ENCODE data around the gene YY2.
"Not testable (repeated sequence)": the region's sequence is repeated elsewhere in the genome, so short reads cannot be mapped to it uniquely, and the experiment has no call there.

YY2 gene

GRCh38 chrX:21855937-21856415 is at the start of gene YY2:
Gene YY2, plus strand, starts transcription at chrX:21855987. Its CDS starts 498 bp downstream, at chrX:21856485.
- Mint-ChIP-seq H3K4me3 (no peak within 1 kb of the TSS), H3K36me3 (ENCODE audit: low read depth) (peaks cover 46% of the 10 kb centered on the region), H3K4me1 (no peaks in the 10 kb centered on the region), H3K27me3 (ENCODE audit: low read depth, poor library complexity) (no peaks in the 10 kb centered on the region), H3K27ac (no peak within 1 kb of the TSS), H3K9me3 (peaks cover 4% of the 10 kb centered on the region)
- TF ChIP-seq CTCF (IDR thresholded peaks at IDR 0.05), result no peak
- no peak for DNase-seq

GRCh38 chrX:21806691-21807090 is 49.1 kb upstream of the YY2 start:
- no peaks in the 10 kb centered on the region for H3K4me1 Mint-ChIP-seq
- H3K36me3 Mint-ChIP-seq (ENCODE audit: low read depth), result no peaks in the 10 kb centered on the region
- H3K4me3 Mint-ChIP-seq, result no peak overlapping the region
- H3K27me3 Mint-ChIP-seq (ENCODE audit: low read depth, poor library complexity), result peaks cover 6% of the 10 kb centered on the region
- TF ChIP-seq CTCF (IDR thresholded peaks at IDR 0.05), result no peak
- DNase-seq, result no peak
- no peak overlapping the region for H3K27ac Mint-ChIP-seq
- H3K9me3 Mint-ChIP-seq, result peaks cover 5% of the 10 kb centered on the region

- H3K27ac Mint-ChIP-seq, result no peak overlapping the region
- TF ChIP-seq CTCF (IDR thresholded peaks at IDR 0.05), result no peak
These were observed 44.0 kb upstream of the YY2 start for GRCh38 chrX:21811832-21812231.

GRCh38 chrX:21812628-21813027 is 43.2 kb upstream of the YY2 start:
- Mint-ChIP-seq H3K4me3 (no peak overlapping the region), H3K36me3 (ENCODE audit: low read depth) (no peaks in the 10 kb centered on the region)

More at GRCh38 chrX:21811832-21812231, 44.0 kb upstream of the YY2 start:
- Mint-ChIP-seq H3K4me1 (no peaks in the 10 kb centered on the region), H3K9me3 (peaks cover 5% of the 10 kb centered on the region), H3K4me3 (no peak overlapping the region), H3K27me3 (ENCODE audit: low read depth, poor library complexity) (peaks cover 3% of the 10 kb centered on the region), H3K36me3 (ENCODE audit: low read depth) (no peaks in the 10 kb centered on the region)
- DNase-seq, result no peak

GRCh38 chrX:21813612-21814368 is 42.0 kb upstream of the YY2 start:
- Mint-ChIP-seq H3K4me1 (no peaks in the 10 kb centered on the region), H3K36me3 (ENCODE audit: low read depth) (no peaks in the 10 kb centered on the region), H3K27me3 (ENCODE audit: low read depth, poor library complexity) (peaks cover 3% of the 10 kb centered on the region), H3K4me3 (no peak overlapping the region), H3K9me3 (peaks cover 5% of the 10 kb centered on the region), H3K27ac (no peak overlapping the region)
- no peak for TF ChIP-seq CTCF (IDR thresholded peaks at IDR 0.05)
- DNase-seq, result no peak

More at GRCh38 chrX:21812628-21813027, 43.2 kb upstream of the YY2 start:
- Mint-ChIP-seq H3K4me1 (no peaks in the 10 kb centered on the region), H3K9me3 (peaks cover 5% of the 10 kb centered on the region), H3K27me3 (ENCODE audit: low read depth, poor library complexity) (peaks cover 3% of the 10 kb centered on the region), H3K27ac (no peak overlapping the region)
- no peak for TF ChIP-seq CTCF (IDR thresholded peaks at IDR 0.05)
- DNase-seq, result no peak

GRCh38 chrX:21816136-21816535 is 39.7 kb upstream of the YY2 start:
- H3K9me3 Mint-ChIP-seq, result peaks cover 5% of the 10 kb centered on the region
- H3K27ac Mint-ChIP-seq, result no peak overlapping the region
- no peak for DNase-seq
- no peaks in the 10 kb centered on the region for H3K4me1 Mint-ChIP-seq
- TF ChIP-seq CTCF (IDR thresholded peaks at IDR 0.05), result no peak
- H3K4me3 Mint-ChIP-seq, result no peak overlapping the region
- no peaks in the 10 kb centered on the region for H3K27me3 Mint-ChIP-seq (ENCODE audit: low read depth, poor library complexity)
- H3K36me3 Mint-ChIP-seq (ENCODE audit: low read depth), result no peaks in the 10 kb centered on the region

GRCh38 chrX:21820170-21820569 is 35.6 kb upstream of the YY2 start:
- not testable (repeated sequence) for H3K27ac Mint-ChIP-seq; H3K4me3 Mint-ChIP-seq; H3K4me1 Mint-ChIP-seq; H3K9me3 Mint-ChIP-seq; H3K36me3 Mint-ChIP-seq (ENCODE audit: low read depth); H3K27me3 Mint-ChIP-seq (ENCODE audit: low read depth, poor library complexity); DNase-seq

Data from nephron progenitor cell (in vitro differentiated cells).